ENCODE results near the gene DAO. TPM values are rescaled to one million over a fixed set of nuclear protein-coding genes. Genes with fewer than 3 reads are reported as not detected.

DAO gene
- polyA plus RNA-seq, 1 of the 3 experiments (the other 2 are of a cell fraction) = not detected

- no peaks in the 10 kb centered on the region for H3K9me3 ChIP-seq
- WGBS (ENCODE audit: low lambda C conversion rate) = 80% methylated on average over 6 of the region's 6 CpGs
- peaks cover 6% of the 10 kb centered on the region for H3K79me2 ChIP-seq (ENCODE audit: insufficient read depth)
- H3K27me3 ChIP-seq (ENCODE audit: insufficient read depth) = no peaks in the 10 kb centered on the region
- no peaks in the 10 kb centered on the region for H3K36me3 ChIP-seq (replicated peaks in 1 of 2; ENCODE audit: control insufficient read depth in 1 of 2, insufficient read depth in 2 of 2, low read length in 1 of 2)
- H2AFZ ChIP-seq (ENCODE audit: low read depth) = no peak overlapping the region
- ChIA-PET CTCF (interaction anchor here (1.8 kb wide), 1 partner anchor 59 kb away, joined by 8 read pairs; no protein-coding TSS in a partner anchor), POLR2A (no interaction called here)
- peaks cover 4 to 6% of the 10 kb centered on the region in 2 experiments; a peak in 2 of 4 replicates for H3K4me1 ChIP-seq (ENCODE audit: control insufficient read depth in 1 of 2, insufficient read depth in 2 of 2, low read depth in 1 of 2, low read length in 1 of 2)
- no peak overlapping the region for H3K27ac ChIP-seq (ENCODE audit: low read depth in 2 of 2, low read length in 1 of 2)
- no peak overlapping the region for H3K4me2 ChIP-seq
- no peaks in the 10 kb centered on the region for H3K9me2 ChIP-seq
- no peaks in the 10 kb centered on the region for H4K20me1 ChIP-seq (ENCODE audit: insufficient read depth)
- H3K9ac ChIP-seq = no peak overlapping the region
- DNase-seq = no peak
- TF ChIP-seq, protein P1, sequence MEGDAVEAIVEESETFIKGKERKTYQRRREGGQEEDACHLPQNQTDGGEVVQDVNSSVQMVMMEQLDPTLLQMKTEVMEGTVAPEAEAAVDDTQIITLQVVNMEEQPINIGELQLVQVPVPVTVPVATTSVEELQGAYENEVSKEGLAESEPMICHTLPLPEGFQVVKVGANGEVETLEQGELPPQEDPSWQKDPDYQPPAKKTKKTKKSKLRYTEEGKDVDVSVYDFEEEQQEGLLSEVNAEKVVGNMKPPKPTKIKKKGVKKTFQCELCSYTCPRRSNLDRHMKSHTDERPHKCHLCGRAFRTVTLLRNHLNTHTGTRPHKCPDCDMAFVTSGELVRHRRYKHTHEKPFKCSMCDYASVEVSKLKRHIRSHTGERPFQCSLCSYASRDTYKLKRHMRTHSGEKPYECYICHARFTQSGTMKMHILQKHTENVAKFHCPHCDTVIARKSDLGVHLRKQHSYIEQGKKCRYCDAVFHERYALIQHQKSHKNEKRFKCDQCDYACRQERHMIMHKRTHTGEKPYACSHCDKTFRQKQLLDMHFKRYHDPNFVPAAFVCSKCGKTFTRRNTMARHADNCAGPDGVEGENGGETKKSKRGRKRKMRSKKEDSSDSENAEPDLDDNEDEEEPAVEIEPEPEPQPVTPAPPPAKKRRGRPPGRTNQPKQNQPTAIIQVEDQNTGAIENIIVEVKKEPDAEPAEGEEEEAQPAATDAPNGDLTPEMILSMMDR (IDR thresholded peaks at IDR 0.05) = no peak
- TF ChIP-seq EP300 (IDR thresholded peaks at IDR 0.05; ENCODE audit: borderline replicate concordance in 1 of 2, low read depth in 1 of 2, low read length in 1 of 2) = no peak
- no peak for TF ChIP-seq USF2 (IDR thresholded peaks at IDR 0.05; ENCODE audit: borderline replicate concordance, low read depth, low read length)
- no peak for TF ChIP-seq JUND (IDR thresholded peaks at IDR 0.05)
- TF ChIP-seq ELF1 (IDR thresholded peaks at IDR 0.05) = no peak
- TF ChIP-seq MAX (IDR thresholded peaks at IDR 0.05; ENCODE audit: low read depth) = no peak
- TF ChIP-seq RCOR1 (IDR thresholded peaks at IDR 0.05; ENCODE audit: low read length) = no peak
- no peak for TF ChIP-seq CHD2 (IDR thresholded peaks at IDR 0.05; ENCODE audit: low read length, partially characterized antibody)
- no peak for TF ChIP-seq YY1 (IDR thresholded peaks at IDR 0.05; ENCODE audit: low read depth)
- TF ChIP-seq GABPA (IDR thresholded peaks at IDR 0.05; ENCODE audit: low read depth) = no peak
- no peak for TF ChIP-seq RFX5 (IDR thresholded peaks at IDR 0.05; ENCODE audit: low read length)
- no peak for TF ChIP-seq GATA2 (CRISPR knock-in tag; IDR thresholded peaks at IDR 0.05)
- TF ChIP-seq RAD21 (IDR thresholded peaks at IDR 0.05; ENCODE audit: low read length) = no peak
- TF ChIP-seq MEF2A (IDR thresholded peaks at IDR 0.05; ENCODE audit: borderline replicate concordance, low read depth) = no peak
- TF ChIP-seq RXRA (IDR thresholded peaks at IDR 0.05; ENCODE audit: borderline replicate concordance, low read depth) = no peak
- TF ChIP-seq PBX3 (IDR thresholded peaks at IDR 0.05) = no peak
- TF ChIP-seq EZH2phosphoT487 (IDR thresholded peaks at IDR 0.05; ENCODE audit: borderline replicate concordance, low read depth) = no peak
- TF ChIP-seq FOXM1 (IDR thresholded peaks at IDR 0.05; ENCODE audit: low read depth) = no peak
- no peak for TF ChIP-seq SIN3A (IDR thresholded peaks at IDR 0.05; ENCODE audit: borderline replicate concordance, low read depth, low read length)
- peaks cover 4% of the 10 kb centered on the region for H3F3A ChIP-seq (replicated peaks; ENCODE audit: insufficient read depth)
- no peak overlapping the region for H3K4me3 ChIP-seq (ENCODE audit: low read depth in 2 of 2, low read length in 1 of 2)
Observed at GRCh38 chr12:108861878-108862587, 17.9 kb upstream of the DAO start.
